Epithelial cell of prostate (primary cell): Measurements from ENCODE around the gene METTL4.
"Not testable (repeated sequence)": the region's sequence is repeated elsewhere in the genome, so short reads cannot be mapped to it uniquely, and the experiment has no call there.

Experiments
- DNase-seq: peaks from one replicate; pipeline ENCODE4 v3.0.0-alpha.2; 2011; ENCODE audit warnings: low read depth, low spot score
- H3K27ac ChIP-seq: fragments of 450-650 bp; 2 replicates; pipeline ENCODE4 v1.5.1; 2017; ENCODE audit warnings: mild to moderate bottlenecking

The METTL4 gene

GRCh38 chr18:2526329-2526728 is 45.0 kb downstream of the METTL4 start:
- DNase-seq, result no peak
- no peak overlapping the region for H3K27ac ChIP-seq

- DNase-seq, H3K27ac ChIP-seq: not testable (repeated sequence)
Observed at GRCh38 chr18:2524794-2525198, 46.5 kb downstream of the METTL4 start.

- no peak overlapping the region for H3K27ac ChIP-seq
- no peak for DNase-seq
Observed at GRCh38 chr18:2522112-2522511, 49.2 kb downstream of the METTL4 start.

GRCh38 chr18:2518473-2518872 is 52.8 kb downstream of the METTL4 start:
- peak overlapping the region; percentile 98 for H3K27ac ChIP-seq
- no peak for DNase-seq

DNA sequence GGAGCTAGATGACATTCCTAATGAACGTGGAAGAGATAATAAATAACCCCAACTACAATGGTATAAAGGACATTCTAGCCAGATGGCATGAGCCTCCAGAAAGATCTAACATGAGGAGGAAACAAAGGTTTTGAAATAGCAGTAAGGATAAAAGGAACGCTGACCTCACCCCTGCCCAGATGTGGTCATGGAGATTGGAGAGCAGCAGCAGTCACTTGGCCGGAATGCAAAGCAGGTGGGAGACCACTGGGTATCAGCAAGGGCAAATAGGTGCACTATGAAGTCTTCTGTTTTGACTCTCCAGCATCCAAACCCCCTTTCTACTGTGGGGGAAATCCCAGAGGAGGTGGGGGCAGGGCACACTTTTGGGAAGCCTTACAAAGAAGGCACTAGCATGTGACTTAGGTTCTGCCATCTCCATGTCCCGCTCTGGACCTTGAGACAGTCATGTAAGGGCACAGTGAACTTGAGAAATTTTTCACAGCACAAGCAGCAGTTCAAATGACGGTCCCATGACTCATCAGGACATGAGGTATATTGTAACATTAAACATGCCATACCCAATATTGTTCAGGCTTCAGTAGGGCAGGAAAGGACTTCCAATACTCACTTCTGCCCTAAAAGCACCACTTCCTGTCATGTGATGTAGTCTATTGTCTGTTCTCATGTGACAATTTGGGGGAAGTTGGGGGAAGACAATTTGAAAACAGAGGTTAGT is 55.2 kb downstream of the METTL4 start:
- peak overlapping the region; percentile 98 for H3K27ac ChIP-seq
- peak; percentile 73 for DNase-seq

DNA sequence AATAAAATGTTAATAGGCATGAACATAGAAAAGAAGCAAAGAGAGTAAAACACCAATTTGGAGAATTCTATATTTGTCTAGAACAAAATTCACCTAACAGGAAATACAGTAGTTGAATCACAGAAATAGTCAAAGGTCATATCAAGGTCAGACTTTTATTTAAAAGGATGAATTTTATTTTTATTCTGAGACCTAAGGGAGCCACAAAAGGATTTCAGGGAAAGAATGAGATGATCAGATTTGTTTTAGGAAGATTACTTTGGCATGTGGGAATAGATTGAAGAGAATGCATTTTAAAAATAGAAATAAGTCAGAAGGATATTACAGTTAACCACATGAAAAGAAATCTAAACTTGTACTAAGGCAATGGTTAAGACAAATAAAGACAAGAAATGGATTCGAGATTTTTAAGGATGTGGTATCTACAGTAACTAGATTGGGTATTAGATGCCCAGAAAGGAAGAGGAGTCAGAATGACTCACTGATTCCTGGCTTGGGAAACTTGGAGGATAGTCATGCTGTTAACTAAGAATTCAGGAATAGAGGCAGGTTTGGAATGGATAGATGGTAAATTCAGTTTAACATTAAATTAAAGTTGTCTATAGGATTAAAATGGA is 56.0 kb downstream of the METTL4 start:
- DNase-seq, result peak; percentile 36
- peak overlapping the region; percentile 98 for H3K27ac ChIP-seq

DNA sequence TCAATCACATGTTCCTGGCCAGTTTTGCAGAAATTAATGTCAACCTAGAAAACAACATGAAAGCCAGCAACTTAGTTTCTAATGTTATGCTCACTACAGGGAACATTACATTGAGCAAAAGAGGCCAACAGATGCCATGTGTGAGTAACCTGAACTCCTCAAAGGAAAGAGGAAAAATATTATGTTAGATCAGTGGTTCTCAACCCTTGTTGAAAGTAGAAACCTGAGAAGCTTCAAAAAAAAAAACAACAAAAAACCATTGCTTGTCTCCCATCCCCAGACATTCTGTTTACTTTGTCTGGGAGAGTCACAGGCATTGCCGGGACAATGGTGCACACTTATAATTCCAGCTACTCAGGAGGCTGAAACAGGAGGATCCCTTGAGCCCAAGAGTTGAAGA is 57.7 kb downstream of the METTL4 start:
- H3K27ac ChIP-seq, result no peak overlapping the region
- no peak for DNase-seq

DNA sequence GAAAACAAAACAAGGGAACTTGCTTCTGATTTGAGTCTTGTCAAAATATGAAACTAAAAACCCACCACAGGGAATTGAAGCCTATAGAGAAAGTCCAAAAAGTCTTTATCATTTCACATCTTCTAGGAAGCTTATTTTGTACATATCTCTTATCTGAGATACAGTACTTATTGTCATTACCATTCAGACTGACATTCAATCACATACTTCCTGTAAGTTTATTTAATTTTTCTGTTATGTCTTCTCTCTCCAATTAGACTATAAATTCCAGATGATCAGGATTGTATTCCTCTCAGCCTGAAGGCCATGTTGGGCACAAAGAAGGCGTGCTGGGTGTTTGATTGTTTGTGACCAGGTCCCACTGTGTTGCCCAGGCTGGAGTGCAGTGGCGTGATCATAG is 59.2 kb downstream of the METTL4 start:
- no peak overlapping the region for H3K27ac ChIP-seq
- DNase-seq, result no peak

DNA sequence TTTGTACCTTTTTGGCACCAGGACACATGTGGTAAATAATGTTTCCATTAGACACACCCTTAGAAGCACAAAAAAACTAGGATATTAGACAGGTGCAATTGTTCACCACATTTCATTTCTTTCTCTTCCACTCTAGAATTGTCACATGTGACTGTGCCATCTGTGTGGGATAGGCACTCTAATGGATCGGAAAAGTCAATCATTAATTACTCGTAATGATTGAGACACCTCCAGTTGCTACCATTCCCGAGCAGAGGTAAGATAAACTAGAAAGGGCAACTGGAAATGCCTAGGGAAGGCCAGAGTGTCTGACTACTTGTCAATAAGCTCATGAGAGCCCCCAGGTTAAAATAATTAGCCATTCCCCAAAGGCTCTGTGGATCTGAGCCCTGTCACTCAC is 59.9 kb downstream of the METTL4 start:
- DNase-seq, result no peak
- no peak overlapping the region for H3K27ac ChIP-seq

GRCh38 chr18:2510416-2510815 is 60.9 kb downstream of the METTL4 start:
- H3K27ac ChIP-seq, result no peak overlapping the region
- DNase-seq, result no peak

GRCh38 chr18:2508678-2509077 is 62.6 kb downstream of the METTL4 start:
- DNase-seq, result peak; percentile 41
- no peak overlapping the region for H3K27ac ChIP-seq

GRCh38 chr18:2508155-2508554 is 63.1 kb downstream of the METTL4 start:
- no peak overlapping the region for H3K27ac ChIP-seq

GRCh38 chr18:2504642-2505041 is 66.7 kb downstream of the METTL4 start:
- no peak overlapping the region for H3K27ac ChIP-seq
- no peak for DNase-seq

More at GRCh38 chr18:2508155-2508554, 63.1 kb downstream of the METTL4 start:
- DNase-seq, result no peak

DNA sequence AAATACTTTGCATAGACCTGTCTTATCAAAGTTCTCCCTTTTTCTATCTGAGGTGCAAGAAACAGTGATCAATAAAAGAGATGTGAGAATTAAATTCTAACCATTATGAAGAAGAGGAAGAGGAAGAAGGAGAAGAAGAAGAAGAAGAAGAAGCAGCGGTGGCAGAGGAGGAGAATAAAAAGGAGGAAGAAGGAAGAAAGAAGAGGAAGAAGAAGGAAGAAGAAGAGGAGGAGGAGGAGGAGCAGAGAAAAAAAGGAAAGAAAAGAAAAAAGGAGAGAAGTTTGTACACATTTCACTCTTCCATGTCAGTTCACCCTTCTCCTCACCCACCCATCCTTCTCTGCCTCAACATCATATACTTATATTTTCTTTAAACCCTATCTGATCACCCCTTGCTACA is 68.4 kb downstream of the METTL4 start:
- no peak overlapping the region for H3K27ac ChIP-seq
- DNase-seq, result no peak

- DNase-seq, result no peak
- no peak overlapping the region for H3K27ac ChIP-seq
Observed at GRCh38 chr18:2502394-2502793, 68.9 kb downstream of the METTL4 start.

GRCh38 chr18:2497797-2498196 is 73.5 kb downstream of the METTL4 start:
- no peak for DNase-seq
- H3K27ac ChIP-seq, result no peak overlapping the region

- H3K27ac ChIP-seq, result no peak overlapping the region
- no peak for DNase-seq
Observed at GRCh38 chr18:2495381-2495780, 75.9 kb downstream of the METTL4 start.

DNA sequence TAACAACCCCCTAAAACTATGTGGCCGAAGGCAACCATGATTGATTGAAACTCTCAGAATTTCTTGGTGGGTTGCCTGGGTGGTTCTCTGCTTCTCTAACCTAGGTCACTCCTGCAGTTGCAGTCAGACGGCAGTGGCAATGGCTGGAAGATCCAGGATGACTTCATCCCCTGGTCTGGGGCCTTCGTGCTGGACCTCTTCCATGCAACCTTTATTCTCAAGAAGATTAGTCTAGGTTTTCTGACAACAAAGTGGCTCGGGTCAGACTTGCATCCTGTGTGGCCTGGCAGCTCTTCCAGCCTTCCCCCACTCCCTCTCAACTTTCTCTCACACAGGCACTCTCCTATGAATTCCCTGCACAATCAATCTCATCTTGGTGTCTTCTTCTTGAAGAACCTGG is 76.4 kb downstream of the METTL4 start:
- H3K27ac ChIP-seq, result no peak overlapping the region
- DNase-seq, result no peak
